Measurements from ENCODE around the gene DSP.

DSP gene

DNA sequence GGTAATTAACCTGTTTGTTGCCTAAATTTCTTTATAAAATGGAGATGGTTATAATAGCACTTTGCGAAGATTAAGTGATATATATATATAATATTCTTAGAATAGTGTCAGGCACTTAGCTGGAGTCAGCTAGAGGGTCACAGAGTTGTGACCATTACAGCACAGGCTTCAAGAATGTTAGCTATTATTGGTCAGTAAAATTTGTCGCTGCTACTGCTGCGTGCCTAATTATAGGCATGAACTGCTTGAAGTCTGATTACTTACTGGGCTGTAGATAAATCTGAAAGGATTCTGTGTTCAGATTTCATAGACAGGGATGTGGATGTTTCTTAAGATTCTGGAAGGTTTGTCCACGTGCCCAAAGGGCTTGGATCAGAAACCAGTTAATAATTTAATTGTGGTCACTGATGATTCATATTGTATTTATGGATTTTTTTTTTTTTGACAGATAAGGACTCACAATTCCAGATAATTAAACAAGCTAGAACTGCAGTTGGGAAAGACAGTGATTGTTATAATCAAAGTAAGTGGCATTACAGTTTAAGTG is 53.2 kb downstream of the DSP start:
- no peak for DNase-seq

- no peak for DNase-seq
Measured at GRCh38 chr6:7604003-7604402, 62.5 kb downstream of the DSP start.

DNA sequence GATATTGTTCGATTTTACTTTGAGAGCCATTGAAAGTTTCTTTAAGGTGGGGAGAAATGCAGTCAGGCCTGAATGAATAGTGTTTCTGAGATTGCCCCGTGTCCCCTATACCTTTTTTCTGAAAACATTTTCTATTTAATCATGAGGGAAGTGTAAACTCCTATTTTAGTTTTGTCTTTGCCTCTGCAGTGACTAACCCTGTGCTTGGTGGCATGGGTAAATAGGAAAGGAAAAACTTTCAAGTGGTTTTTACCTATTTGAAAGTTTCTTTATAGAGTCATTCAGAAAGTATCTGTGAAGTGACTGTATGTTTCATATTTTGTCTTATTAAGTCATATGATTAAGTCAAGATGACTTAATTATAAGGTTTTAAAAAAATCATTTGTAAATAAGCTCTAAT is 63.0 kb downstream of the DSP start:
- DNase-seq, result no peak

- peak; percentile 34 for DNase-seq
Measured at GRCh38 chr6:7615611-7616383, 74.3 kb downstream of the DSP start.

DNA sequence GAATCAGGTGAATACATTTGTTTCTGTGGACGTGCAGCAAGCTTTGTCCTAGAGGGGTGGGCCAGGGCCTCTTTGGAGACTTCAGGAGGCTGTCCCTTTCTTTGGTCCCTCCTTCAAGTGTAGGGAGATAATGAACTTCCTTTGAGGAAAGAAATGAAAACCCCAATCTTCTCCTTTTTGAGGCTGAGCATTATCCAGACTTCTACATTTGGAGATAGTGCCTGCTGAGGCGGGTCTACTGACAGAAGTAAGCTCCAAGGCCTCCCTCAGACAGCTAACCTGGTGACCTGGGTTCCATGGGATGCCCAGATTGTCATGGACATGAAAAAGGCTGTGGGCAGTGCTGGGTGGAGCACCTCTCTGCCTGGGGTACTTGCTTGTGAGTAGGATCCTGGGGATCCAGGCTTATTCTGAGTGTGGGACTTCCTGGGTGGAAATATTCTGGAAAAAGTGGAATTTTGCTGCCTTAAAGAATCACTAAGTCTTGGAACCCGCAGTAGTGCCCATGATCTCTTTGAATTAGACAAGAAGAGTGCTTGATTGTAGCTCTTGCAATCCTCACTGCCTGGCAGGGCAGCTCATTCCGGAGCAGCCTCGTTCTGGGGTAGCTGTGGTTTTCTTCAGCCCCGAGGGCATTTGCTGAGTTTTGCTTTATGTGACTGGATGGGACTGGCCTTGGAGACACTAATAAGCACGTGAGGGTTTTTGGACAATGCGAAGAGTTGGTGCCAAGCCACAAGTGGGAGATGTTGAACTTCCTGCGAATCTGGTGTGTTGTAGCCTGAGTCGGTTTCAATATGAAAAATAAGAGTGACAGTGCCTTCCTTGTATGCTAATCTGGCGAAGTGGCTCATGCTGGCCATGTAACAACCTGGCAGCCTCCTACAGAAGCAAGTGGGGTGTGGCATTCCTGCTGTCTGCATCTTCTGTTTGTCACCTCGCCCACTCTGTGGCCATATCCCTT is 76.6 kb downstream of the DSP start:
- peak; percentile 19 for DNase-seq

GRCh38 chr6:7621761-7622160 is 80.3 kb downstream of the DSP start:
- no peak for DNase-seq

GRCh38 chr6:7624796-7625710 is 83.6 kb downstream of the DSP start:
- no peak for DNase-seq

DNA sequence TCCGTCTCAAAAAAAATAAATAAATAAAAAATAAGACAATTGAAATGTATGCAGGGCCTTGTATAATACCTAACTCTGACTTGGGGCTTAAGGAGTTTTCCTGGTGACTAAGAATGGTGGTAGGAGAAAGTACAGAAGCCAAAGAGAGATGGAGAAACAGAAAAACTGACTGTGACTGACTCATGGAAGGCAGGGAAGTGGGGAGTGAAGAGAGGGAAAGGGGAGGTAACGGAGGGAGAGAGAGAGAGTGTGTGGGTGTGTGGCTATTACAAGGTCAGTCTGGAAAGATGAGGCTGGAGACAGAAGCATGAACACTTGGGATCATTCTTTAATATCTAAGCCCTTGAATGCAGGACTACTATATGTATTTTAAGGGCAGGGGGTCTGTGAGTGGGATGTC is 87.0 kb downstream of the DSP start:
- DNase-seq, result no peak

DNA sequence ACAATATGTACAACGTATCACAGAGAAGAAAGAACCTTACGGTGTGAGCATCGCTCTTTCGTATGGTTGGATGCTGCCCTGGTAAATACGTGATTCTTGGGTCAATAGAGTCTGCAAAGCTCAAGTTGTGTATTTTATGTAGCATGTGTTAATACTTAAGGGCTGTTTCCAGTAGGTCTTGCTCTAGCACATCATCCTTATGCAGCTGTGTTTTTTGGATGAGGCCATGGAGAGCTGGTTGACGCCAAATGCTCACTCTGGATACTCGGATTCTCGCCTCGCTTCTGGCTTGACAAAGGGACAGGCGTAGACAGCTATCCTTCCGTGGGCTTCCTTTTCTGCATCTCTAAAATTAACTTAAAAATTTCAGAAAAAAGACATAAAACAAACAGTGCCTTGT is 87.4 kb downstream of the DSP start:
- DNase-seq, result no peak

GRCh38 chr6:7629321-7629720 is 87.8 kb downstream of the DSP start:
- DNase-seq, result no peak

DNA sequence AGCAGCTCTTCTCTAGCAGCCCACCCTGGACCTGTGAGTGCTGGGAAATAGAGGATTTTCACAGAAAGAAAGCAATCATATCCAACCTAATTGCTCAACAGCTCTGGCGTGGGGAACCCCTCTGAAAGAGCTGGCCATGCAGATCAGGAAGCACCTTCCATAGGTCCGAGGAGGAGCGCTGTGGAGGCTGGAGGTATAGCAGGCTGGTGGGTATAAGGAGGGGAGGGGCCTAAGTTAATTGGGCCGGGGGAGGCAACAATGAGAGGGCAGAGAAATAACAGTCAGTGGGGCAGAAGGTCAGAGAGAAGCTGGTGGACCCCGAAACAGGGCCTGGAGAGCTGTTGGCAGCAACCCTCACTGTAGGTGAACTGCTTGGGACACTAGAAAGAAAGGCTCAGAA is 89.3 kb downstream of the DSP start:
- DNase-seq, result no peak

- DNase-seq, result no peak
Measured at GRCh38 chr6:7631466-7631865, 90.0 kb downstream of the DSP start.

GRCh38 chr6:7632501-7633290 is 91.2 kb downstream of the DSP start:
- no peak for DNase-seq

DNA sequence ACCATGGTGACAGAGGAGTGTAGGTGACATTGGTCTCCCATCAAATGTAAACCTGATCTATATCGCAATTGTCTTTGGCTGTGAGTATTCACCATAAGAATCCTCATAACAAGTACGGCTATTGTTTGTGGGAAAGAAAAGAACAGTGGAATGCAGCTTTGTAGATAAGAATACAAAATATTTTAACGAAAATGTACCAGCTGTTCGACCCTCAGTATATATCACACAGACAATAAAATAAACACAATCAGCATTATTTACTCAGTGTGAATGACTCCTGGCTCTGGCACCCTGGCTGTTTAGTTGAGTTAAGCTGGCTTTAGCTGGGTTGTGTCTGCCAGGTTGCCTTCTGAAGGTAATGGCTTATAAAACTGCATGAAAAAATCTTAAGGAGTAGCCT is 91.9 kb downstream of the DSP start:
- DNase-seq, result no peak

GRCh38 chr6:7636151-7636550 is 94.7 kb downstream of the DSP start:
- no peak for DNase-seq

All from stimulated activated CD4-positive, alpha-beta T cell treated with anti-CD3 and anti-CD28 coated beads, Interleukin-15, amount 100 ng/mL, for 24 hours (primary cell).